H7 (cell line): ENCODE measurements around the gene UBE2E2. TPM values are rescaled to one million over a fixed set of nuclear protein-coding genes. Genes with fewer than 3 reads are reported as not detected.
"Not testable (repeated sequence)": the region's sequence is repeated elsewhere in the genome, so short reads cannot be mapped to it uniquely, and the experiment has no call there.

Source experiments
- DNase-seq: peaks from one replicate; pipeline ENCODE4 v3.0.0; 2012
- H3K27me3 ChIP-seq: 2 replicates; pipeline ENCODE4 v1.6.0; 2011; ENCODE audit warnings: mild to moderate bottlenecking, low read length; ENCODE audit not compliant: control insufficient read depth, insufficient read depth
- H3K36me3 ChIP-seq: replicated peaks from 2 replicates; pipeline ENCODE4 v1.5.1; 2011; ENCODE audit warnings: low read length; ENCODE audit not compliant: control insufficient read depth, insufficient read depth
- H3K4me3 ChIP-seq: 2 replicates; pipeline ENCODE4 v1.5.1; 2011; ENCODE audit warnings: low read depth, mild to moderate bottlenecking, control low read depth, low read length, moderate library complexity; ENCODE audit not compliant: insufficient read depth
- total RNA-seq: library from RNA; depleted of rRNA; stranded (reverse); fragments of >200 nt; shearing (Covaris generic); gene quantifications from 2 replicates; pipeline ENCODE4 v1.2.3, GENCODE V29; 2014

The UBE2E2 gene
- total RNA-seq, 1 experiment from 2014 or later = 56.8 TPM

DNA sequence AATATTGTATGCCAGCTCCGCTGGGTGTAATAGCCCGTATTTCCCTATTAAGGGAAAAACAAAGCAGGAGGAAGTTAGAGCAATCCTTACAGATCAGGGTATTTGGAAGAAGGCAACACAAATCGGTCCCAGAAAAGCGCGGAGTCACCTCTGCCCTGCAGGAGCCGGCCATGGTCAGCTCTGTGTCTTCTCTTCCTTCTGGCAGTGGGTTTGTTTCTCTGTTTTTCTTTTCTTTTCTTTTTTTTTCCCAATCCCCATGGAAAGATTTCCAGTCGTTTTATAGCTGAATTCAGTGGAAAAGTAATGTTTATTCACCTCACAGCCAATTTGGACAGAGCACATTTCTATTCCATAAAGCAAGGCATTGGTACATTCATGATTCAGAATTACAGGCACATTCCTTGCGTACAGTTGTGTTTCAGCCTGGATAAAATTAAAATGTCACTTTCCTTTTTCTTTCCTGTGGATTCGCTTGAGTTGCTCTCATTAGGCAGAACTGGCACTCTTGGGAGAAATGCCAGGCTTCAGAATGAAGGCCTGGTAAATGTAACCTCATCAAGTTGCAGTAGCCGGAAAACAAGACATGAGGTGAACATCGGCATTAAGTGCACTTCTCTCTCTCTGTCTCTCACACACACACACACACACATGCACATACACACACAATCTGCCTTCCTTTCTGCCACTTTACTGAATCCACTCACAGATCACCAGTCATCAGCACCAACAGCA, 398.1 kb downstream of the UBE2E2 start:
- Histone ChIP-seq H3K4me3 (no peak overlapping the region), H3K27me3 (no peaks in the 10 kb centered on the region), H3K36me3 (0 out of 2 replicates have a peak, but pooled peaks cover 1% of the 10 kb centered on the region)
- DNase-seq = no peak

DNA sequence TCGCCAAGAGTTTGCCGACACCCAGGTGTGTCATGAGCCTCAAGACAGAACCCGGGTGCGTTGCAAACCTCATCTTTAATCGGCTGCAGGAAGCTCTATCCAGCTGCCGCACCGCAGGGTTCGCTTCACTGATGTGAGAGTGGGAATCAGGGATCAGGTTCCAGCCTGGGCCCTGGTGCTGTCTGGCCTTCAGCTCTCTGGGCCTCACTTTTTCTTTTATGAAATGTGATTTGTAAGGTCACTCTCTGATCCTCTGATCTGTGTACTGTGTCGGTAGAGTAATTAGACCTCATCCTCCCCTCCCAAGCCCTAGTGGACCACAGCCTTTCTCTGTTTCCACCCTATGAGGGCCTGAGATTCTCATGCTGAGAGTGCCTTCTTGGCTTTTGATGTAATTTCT, 399.8 kb downstream of the UBE2E2 start:
- no peak for DNase-seq
- Histone ChIP-seq H3K4me3 (no peak overlapping the region), H3K27me3 (no peaks in the 10 kb centered on the region), H3K36me3 (no peaks in the 10 kb centered on the region)

GRCh38 chr3:23607184-23607847, 404.2 kb downstream of the UBE2E2 start:
- Histone ChIP-seq H3K4me3 (no peak overlapping the region), H3K27me3 (no peaks in the 10 kb centered on the region), H3K36me3 (no peaks in the 10 kb centered on the region)
- DNase-seq = no peak

DNA sequence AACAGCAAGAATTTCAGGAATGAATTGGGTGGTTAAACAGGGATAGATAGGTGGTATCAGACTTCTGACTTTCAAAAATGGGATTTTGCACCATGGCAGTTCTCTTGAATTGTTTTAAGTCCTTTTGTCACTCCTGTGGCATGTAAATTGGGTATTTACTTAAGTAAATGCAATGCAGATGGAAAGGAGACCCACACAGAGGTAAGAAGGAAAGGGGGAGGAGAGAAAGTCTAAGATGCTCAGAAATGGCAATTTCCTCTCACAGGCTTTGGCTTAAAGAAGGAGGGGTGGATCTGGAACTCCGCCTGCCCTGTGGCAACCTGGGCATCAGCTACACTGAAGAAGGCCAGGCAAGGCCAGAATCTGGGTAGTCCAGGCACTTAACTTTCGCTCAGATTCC, 405.5 kb downstream of the UBE2E2 start:
- Histone ChIP-seq H3K27me3 (no peaks in the 10 kb centered on the region), H3K36me3 (no peaks in the 10 kb centered on the region), H3K4me3 (no peak overlapping the region)
- no peak for DNase-seq

GRCh38 chr3:23611737-23612295, 408.7 kb downstream of the UBE2E2 start:
- Histone ChIP-seq H3K4me3 (no peak overlapping the region), H3K36me3 (no peaks in the 10 kb centered on the region), H3K27me3 (no peaks in the 10 kb centered on the region)
- DNase-seq = no peak

DNA sequence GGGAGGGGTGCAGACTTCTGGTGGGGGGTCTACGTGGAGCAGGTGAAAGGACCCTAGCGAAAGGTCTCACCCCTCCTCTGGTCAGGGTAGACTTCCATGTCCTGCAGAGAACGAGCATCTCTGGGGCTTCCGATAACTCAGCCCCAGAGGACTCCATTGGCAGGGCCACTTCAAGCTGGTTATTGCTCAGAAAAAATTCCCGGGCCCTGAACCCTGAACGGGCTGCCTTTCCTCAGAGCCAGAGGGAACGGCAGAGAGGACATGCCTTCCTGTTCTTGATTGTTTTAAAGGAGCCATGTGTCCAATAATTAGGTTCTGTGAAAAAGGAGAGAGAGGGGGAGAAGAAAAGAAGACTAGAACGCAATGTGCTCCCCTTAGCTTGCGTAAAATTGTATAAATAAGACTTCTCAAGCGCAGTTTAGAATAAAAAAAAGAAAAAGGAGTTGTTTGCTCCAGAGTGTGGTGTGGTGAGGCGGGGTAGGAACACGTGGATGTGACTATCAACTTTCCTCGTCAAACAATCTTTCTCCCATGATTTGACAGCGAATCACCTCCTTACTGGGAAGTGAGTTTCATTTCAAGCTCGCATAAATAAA, 409.3 kb downstream of the UBE2E2 start:
- Histone ChIP-seq H3K4me3 (no peak overlapping the region), H3K27me3 (no peaks in the 10 kb centered on the region), H3K36me3 (no peaks in the 10 kb centered on the region)
- DNase-seq = no peak

DNA sequence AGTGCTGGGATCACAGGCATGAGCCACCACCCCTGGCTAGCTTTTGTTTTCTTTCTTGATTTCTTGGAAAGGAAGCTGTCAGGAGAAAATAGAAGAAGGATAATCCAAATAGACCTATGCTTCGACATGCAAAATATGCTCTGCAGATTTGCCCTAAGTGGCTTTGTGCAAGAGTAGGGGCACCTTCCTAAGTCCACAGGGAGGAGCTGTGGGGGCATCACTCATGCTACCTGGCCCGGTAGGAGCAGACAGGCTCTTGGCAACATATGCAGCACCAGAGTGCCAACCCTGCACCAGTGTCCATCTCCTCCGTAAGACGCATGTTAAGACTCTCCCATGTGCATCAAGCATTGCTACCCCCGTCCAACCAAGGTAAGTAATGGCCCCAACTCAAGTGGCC, 411.9 kb downstream of the UBE2E2 start:
- DNase-seq = no peak

GRCh38 chr3:23618475-23618874, 415.3 kb downstream of the UBE2E2 start:
- not testable (repeated sequence) for H3K36me3 ChIP-seq, H3K27me3 ChIP-seq, DNase-seq, H3K4me3 ChIP-seq

More for the DNA sequence above, 411.9 kb downstream of the UBE2E2 start:
- no peak overlapping the region for H3K4me3 ChIP-seq
- no peaks in the 10 kb centered on the region for H3K27me3 ChIP-seq
- no peaks in the 10 kb centered on the region for H3K36me3 ChIP-seq

GRCh38 chr3:23619705-23620637, 416.8 kb downstream of the UBE2E2 start:
- Histone ChIP-seq H3K36me3 (no peaks in the 10 kb centered on the region), H3K27me3 (no peaks in the 10 kb centered on the region), H3K4me3 (no peak overlapping the region)
- DNase-seq = peak; percentile 22

- no peak for DNase-seq
- no peaks in the 10 kb centered on the region for H3K36me3 ChIP-seq
- no peaks in the 10 kb centered on the region for H3K27me3 ChIP-seq
- H3K4me3 ChIP-seq = no peak overlapping the region
Measured at GRCh38 chr3:23620638-23621015, 417.5 kb downstream of the UBE2E2 start.

- DNase-seq = no peak
- Histone ChIP-seq H3K36me3 (no peaks in the 10 kb centered on the region), H3K4me3 (no peak overlapping the region), H3K27me3 (no peaks in the 10 kb centered on the region)
Measured at GRCh38 chr3:23623844-23624243, 420.7 kb downstream of the UBE2E2 start.

DNA sequence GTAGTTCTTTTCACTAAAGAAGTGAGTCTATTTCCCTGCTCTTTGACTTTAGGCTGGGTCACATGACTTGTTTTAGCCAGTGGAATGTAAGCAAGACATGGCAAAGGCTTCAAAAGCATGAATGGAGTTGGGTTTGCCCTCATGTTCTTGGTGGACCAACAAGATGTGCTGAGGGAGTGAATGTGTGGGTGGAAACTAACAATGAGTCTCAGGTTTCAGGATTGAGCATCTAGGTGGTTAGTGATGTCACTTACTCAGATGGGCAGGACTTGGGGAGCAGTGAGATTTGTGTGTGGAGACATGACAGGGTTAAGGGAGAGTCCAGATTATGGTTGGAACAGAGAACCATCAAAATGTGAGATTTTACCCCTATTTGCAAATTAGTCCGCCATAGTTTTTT, 421.2 kb downstream of the UBE2E2 start:
- Histone ChIP-seq H3K36me3 (no peaks in the 10 kb centered on the region), H3K27me3 (no peaks in the 10 kb centered on the region), H3K4me3 (no peak overlapping the region)
- DNase-seq = no peak

DNA sequence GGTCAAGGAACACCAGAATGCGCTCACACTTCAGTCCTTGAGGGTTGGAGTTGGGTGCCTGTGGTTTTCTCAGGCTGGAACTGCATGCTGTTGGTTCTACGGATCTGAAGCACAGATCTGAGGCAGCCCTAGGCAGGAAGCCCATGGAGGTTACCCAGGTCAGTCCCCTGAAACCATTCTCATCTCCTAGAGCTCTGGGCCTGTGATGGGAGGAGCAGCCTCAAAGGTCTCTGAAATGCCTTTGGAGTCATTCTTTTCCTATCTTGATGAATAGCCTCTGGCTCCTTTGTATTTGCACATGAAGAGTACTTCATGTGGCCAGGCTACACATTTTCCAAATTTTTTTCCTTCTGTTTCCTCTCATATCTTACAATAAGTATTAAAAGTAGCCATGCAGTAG, 423.3 kb downstream of the UBE2E2 start:
- no peaks in the 10 kb centered on the region for H3K27me3 ChIP-seq
- H3K4me3 ChIP-seq = no peak overlapping the region
- no peaks in the 10 kb centered on the region for H3K36me3 ChIP-seq
- no peak for DNase-seq

DNA sequence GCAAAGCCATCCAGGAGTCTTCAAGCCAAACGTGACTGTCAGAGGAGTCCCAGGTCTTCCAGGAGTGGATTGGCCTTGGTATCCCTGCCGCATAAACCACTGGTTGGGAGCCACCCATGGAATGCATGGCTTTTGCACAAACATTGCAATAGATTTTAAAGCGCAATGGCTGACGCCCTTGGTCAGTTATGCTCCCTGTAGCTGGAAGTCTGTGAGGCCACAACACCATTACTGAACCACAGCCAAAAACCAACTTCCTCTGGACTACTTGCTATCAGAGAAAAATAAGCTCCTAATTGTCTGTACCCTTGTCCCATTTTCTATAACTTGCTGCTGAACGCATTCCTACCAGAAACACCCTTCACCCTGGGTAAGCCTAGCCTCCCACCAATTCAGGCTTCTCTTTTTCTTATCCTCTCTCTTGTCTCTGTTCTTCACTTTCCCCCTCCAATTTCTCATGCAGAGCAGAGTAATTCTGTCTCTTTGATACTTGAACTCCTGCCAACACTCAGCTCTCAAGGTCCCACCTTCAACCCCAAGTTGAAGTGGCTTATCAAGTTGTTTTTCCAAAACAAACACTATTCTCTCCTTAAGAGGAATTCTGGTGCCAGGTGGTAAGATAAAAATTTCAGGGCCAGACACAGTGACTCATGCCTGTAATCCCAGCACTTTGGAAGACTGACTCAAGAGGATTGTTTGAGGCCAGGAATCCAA, 426.2 kb downstream of the UBE2E2 start:
- no peaks in the 10 kb centered on the region for H3K36me3 ChIP-seq
- H3K4me3 ChIP-seq = no peak overlapping the region
- no peak for DNase-seq

More for the DNA sequence above, 426.2 kb downstream of the UBE2E2 start:
- no peaks in the 10 kb centered on the region for H3K27me3 ChIP-seq
